A549 (cell line): Measurements from ENCODE around the gene RUNX3. TPM values are rescaled to one million over a fixed set of nuclear protein-coding genes. Genes with fewer than 3 reads are reported as not detected.

ENCODE experiments used
- ATAC-seq, 2 experiments: fragments of 200-7000 bp in 1 of 2; fragments of >200 bp in 1 of 2; cut with Nextera tagmentation in 1 of 2; cut with Tn5 transposase in 1 of 2; 3 replicates each; pipeline versions ENCODE4 v1.8.0 to v1.9.1; 2018 to 2020; ENCODE audit warnings: mild to moderate bottlenecking in 1 of 2, moderate library complexity in 1 of 2
- CTCF ChIA-PET: fragments of 300-600 bp; sonication (Branson Sonifier 250); formaldehyde crosslinking; extraction: SDS; loops from one replicate; lab custom pipeline; 2021; ENCODE audit warnings: antibody characterized with exemption, inconsistent platforms; lab: Yijun Ruan, JAX
- POLR2A ChIA-PET: fragments of 350-600 bp; formaldehyde crosslinking; extraction: SDS; loops from one replicate; lab custom pipeline; 2021; ENCODE audit warnings: antibody characterized with exemption, inconsistent platforms; lab: Yijun Ruan, JAX
- DNase-seq, 2 experiments: peaks; one replicate each; pipeline versions ENCODE4 v3.0.0 to v3.0.0-alpha.2; 2011 to 2016; ENCODE audit warnings: low read depth in 1 of 2, low spot score in 1 of 2
- FAIRE-seq: peaks from 2 replicates; lab custom pipeline; 2011; peaks lifted over from hg19 to GRCh38; lab: Jason Lieb, UNC
- H3K27ac ChIP-seq, 2 experiments: fragments of >200 bp; sonication (Bioruptor Twin); formaldehyde crosslinking; 3 replicates each; pipeline ENCODE4 v1.5.1; 2016 to 2017
- H3K4me1 ChIP-seq: fragments of >200 bp; sonication (Bioruptor Twin); formaldehyde crosslinking; 3 replicates; pipeline ENCODE4 v1.6.1; 2016
- H3K4me2 ChIP-seq: fragments of >200 bp; sonication (Bioruptor Twin); formaldehyde crosslinking; 3 replicates; pipeline ENCODE4 v1.6.1; 2016
- H3K4me3 ChIP-seq: fragments of >200 bp; sonication (Bioruptor Twin); formaldehyde crosslinking; 3 replicates; pipeline ENCODE4 v1.5.1; 2016
- H3K9me3 ChIP-seq: fragments of >200 bp; sonication (Bioruptor Twin); formaldehyde crosslinking; 3 replicates; pipeline ENCODE4 v1.6.1; 2016
- ATOH8 ChIP-seq: fragments of 250-450 bp; sonication (Bioruptor Pico); IDR thresholded peaks from 2 replicates; pipeline ENCODE4 v1.5.0; 2020; ENCODE audit warnings: low read depth, mild to moderate bottlenecking, moderate library complexity
- CBX2 ChIP-seq: fragments of 200-600 bp; sonication (generic); IDR thresholded peaks from 2 replicates; pipeline ENCODE4 v1.6.1; 2016; ENCODE audit warnings: low read depth, mild to moderate bottlenecking, borderline replicate concordance
- CTCF ChIP-seq: fragments of >200 bp; sonication (Bioruptor Twin); formaldehyde crosslinking; IDR thresholded peaks from 3 replicates; pipeline ENCODE4 v1.5.1; 2016
- E2F6 ChIP-seq: IDR thresholded peaks from 2 replicates; pipeline ENCODE4 v1.6.1; 2012; ENCODE audit warnings: low read depth, borderline replicate concordance
- EHMT2 ChIP-seq: fragments of 200-600 bp; sonication (generic); IDR thresholded peaks from 2 replicates; pipeline ENCODE4 v1.6.1; 2016; ENCODE audit warnings: antibody characterized with exemption, low read depth, mild to moderate bottlenecking, moderate library complexity
- EP300 ChIP-seq, 2 experiments: fragments of >200 bp; sonication (Bioruptor Twin); formaldehyde crosslinking; IDR thresholded peaks; 2 replicates in 1 of 2; 3 replicates in 1 of 2; pipeline ENCODE4 v1.6.1; 2016 to 2017
- HEYL ChIP-seq: fragments of 250-450 bp; sonication (Bioruptor Pico); IDR thresholded peaks from 2 replicates; pipeline ENCODE4 v1.8.0; 2021; ENCODE audit warnings: mild to moderate bottlenecking, moderate library complexity
- HOXB13 ChIP-seq: fragments of 250-450 bp; sonication (Bioruptor Pico); IDR thresholded peaks from 2 replicates; pipeline ENCODE4 v1.5.0; 2020; ENCODE audit warnings: low read depth, mild to moderate bottlenecking, moderate library complexity
- JUN ChIP-seq, 2 experiments: fragments of >200 bp; sonication (Bioruptor Twin); formaldehyde crosslinking; IDR thresholded peaks; 2 replicates in 1 of 2; 3 replicates in 1 of 2; pipeline ENCODE4 v1.6.1; 2016 to 2017
- JUNB ChIP-seq: fragments of >200 bp; sonication (Bioruptor Twin); formaldehyde crosslinking; IDR thresholded peaks from 2 replicates; pipeline ENCODE4 v1.6.1; 2016
- KDM1A ChIP-seq: fragments of 200-600 bp; sonication (generic); IDR thresholded peaks from 2 replicates; pipeline ENCODE4 v1.6.1; 2016; ENCODE audit warnings: low read depth, mild to moderate bottlenecking
- KDM5A ChIP-seq: fragments of 200-600 bp; sonication (generic); IDR thresholded peaks from 2 replicates; pipeline ENCODE4 v1.6.1; 2016; ENCODE audit warnings: antibody characterized with exemption, mild to moderate bottlenecking
- NPAS2 ChIP-seq: fragments of 250-450 bp; sonication (Bioruptor Pico); IDR thresholded peaks from 2 replicates; pipeline ENCODE4 v1.8.0; 2022; ENCODE audit warnings: mild to moderate bottlenecking, moderate library complexity, borderline replicate concordance
- NR3C1 ChIP-seq: fragments of >200 bp; sonication (Bioruptor Twin); formaldehyde crosslinking; IDR thresholded peaks from 3 replicates; pipeline ENCODE4 v1.6.1; 2017
- PBX3 ChIP-seq: IDR thresholded peaks from 2 replicates; pipeline ENCODE4 v1.6.1; 2012
- POLR2A ChIP-seq: IDR thresholded peaks from 2 replicates; pipeline ENCODE4 v1.6.1; 2012; ENCODE audit warnings: mild to moderate bottlenecking, low read length
- RCOR1 ChIP-seq: fragments of 150-350 bp; IDR thresholded peaks from 2 replicates; pipeline ENCODE4 v1.6.1; 2014; ENCODE audit warnings: antibody characterized with exemption, low read length, low read depth
- RFX5 ChIP-seq: fragments of 450-650 bp; IDR thresholded peaks from 2 replicates; pipeline ENCODE4 v1.7.1; 2014; ENCODE audit warnings: antibody characterized with exemption, mild to moderate bottlenecking, moderate library complexity
- SMC3 ChIP-seq: fragments of >200 bp; sonication (Bioruptor Twin); formaldehyde crosslinking; IDR thresholded peaks from 3 replicates; pipeline ENCODE4 v1.6.1; 2018; ENCODE audit warnings: inconsistent platforms
- ZC3H11A ChIP-seq: fragments of 450-650 bp; IDR thresholded peaks from 2 replicates; pipeline ENCODE4 v1.6.1; 2014; ENCODE audit warnings: antibody characterized with exemption, mild to moderate bottlenecking
- WGBS: methylation state at CpG from one replicate; pipeline ENCODE4 v1.1.6; 2017; ENCODE audit errors: missing lambda C conversion rate; 5-methylcytosine and 5-hydroxymethylcytosine counted together
- polyA plus RNA-seq, 4 experiments: library from polyadenylated mRNA; depleted of rRNA in 3 of 4; stranded (reverse); fragments of >200 nt; fragmentation: RNase III in 1 of 4; extraction: RNeasy Plus Mini Kit Qiagen cat#74134 plus additional on column Dnase treatment in 1 of 4; gene quantifications; 2 replicates in 3 of 4; 3 replicates in 1 of 4; pipeline ENCODE4 v1.2.3, GENCODE V29; 2011 to 2017

The RUNX3 gene
- polyA plus RNA-seq, 2 of the 4 experiments (the other 2 are of a cell fraction) = 1.4 to 4.0 TPM

GRCh38 chr1:24861821-24862727 is 68.0 kb downstream of the RUNX3 start:
- Histone ChIP-seq H3K4me2 (peak overlapping the region; percentile 69), H3K9me3 (no peaks in the 10 kb centered on the region)
- POLR2A ChIA-PET = interaction anchor here (0.6 kb wide), 1 partner anchor 325 kb away, joined by 3 read pairs; no protein-coding TSS in a partner anchor
- TF ChIP-seq CBX2 (no peak), ZC3H11A (no peak), SMC3 (0 out of 3 replicates have a peak, but pooled peaks have one; percentile 7)
- TF ChIP-seq, all 56 proteins: peak for 1
- FAIRE-seq (no peak), DNase-seq (peak in 1 of 2 experiments; percentile 28), ATAC-seq (peak; percentile 66 to 76; a peak in 5 of 6 replicates)
- Histone ChIP-seq H3K27ac (peak overlapping the region in 1 of 2 experiments; percentile 64; a peak in 3 of 6 replicates), H3K4me3 (no peak overlapping the region), H3K4me1 (peaks cover 11% of the 10 kb centered on the region; the same call in 2 of the 3 replicates)
- CTCF ChIA-PET = interaction anchor here (0.7 to 6.0 kb wide), 9 partner anchors 9 to 378 kb away, joined by 3 to 47 read pairs (median 4); no protein-coding TSS in a partner anchor
- 40% methylated on average over 23 of the region's 28 CpGs for WGBS

- CTCF ChIA-PET = interaction anchor here (1.1 to 6.0 kb wide), 3 partner anchors 12 to 48 kb away, joined by 3 to 47 read pairs (median 3); no protein-coding TSS in a partner anchor
- no peak for DNase-seq
- 73% methylated on average over 5 of the region's 15 CpGs for WGBS
These were observed 69.2 kb downstream of the RUNX3 start for GRCh38 chr1:24860841-24861240.

GRCh38 chr1:24859063-24860010 is 70.7 kb downstream of the RUNX3 start:
- no peak overlapping the region for H3K27ac ChIP-seq
- FAIRE-seq = no peak
- ChIA-PET CTCF (interaction anchor here (0.6 to 6.0 kb wide), 3 partner anchors 10 to 115 kb away, joined by 3 to 47 read pairs (median 3); no protein-coding TSS in a partner anchor), POLR2A (no interaction called here)
- H3K4me1 ChIP-seq = peaks cover 11% of the 10 kb centered on the region; the same call in 2 of the 3 replicates
- no peak for ATAC-seq
- H3K9me3 ChIP-seq = no peaks in the 10 kb centered on the region
- H3K4me3 ChIP-seq = no peak overlapping the region
- WGBS = 72% methylated on average over 9 of the region's 10 CpGs
- no peak for DNase-seq
- no peak for TF ChIP-seq RFX5
- TF ChIP-seq E2F6 = no peak
- no peak for TF ChIP-seq ZC3H11A
- TF ChIP-seq PBX3 = no peak
- TF ChIP-seq KDM5A = no peak
- TF ChIP-seq NR3C1 = no peak
- no peak for TF ChIP-seq ATOH8
- TF ChIP-seq EP300 (IDR thresholded peaks at IDR 0.05) = no peak
- TF ChIP-seq POLR2A = no peak
- TF ChIP-seq JUNB = no peak
- TF ChIP-seq CTCF = no peak
- no peak for TF ChIP-seq NPAS2 (CRISPR knock-in tag)
- no peak for TF ChIP-seq EHMT2
- no peak for TF ChIP-seq HEYL (CRISPR knock-in tag)
- no peak for TF ChIP-seq RCOR1
- no peak for TF ChIP-seq KDM1A
- no peak for TF ChIP-seq HOXB13 (CRISPR knock-in tag)
- no peak overlapping the region for H3K4me2 ChIP-seq

More at GRCh38 chr1:24860841-24861240, 69.2 kb downstream of the RUNX3 start:
- Histone ChIP-seq H3K4me2 (no peak overlapping the region), H3K4me3 (no peak overlapping the region), H3K4me1 (peaks cover 11% of the 10 kb centered on the region; the same call in 2 of the 3 replicates), H3K27ac (no peak overlapping the region), H3K9me3 (no peaks in the 10 kb centered on the region)
- POLR2A ChIA-PET = interaction anchor here (0.6 kb wide), 1 partner anchor 326 kb away, joined by 3 read pairs; no protein-coding TSS in a partner anchor
- TF ChIP-seq JUN (IDR thresholded peaks at IDR 0.05) = no peak
- no peak for FAIRE-seq
- ATAC-seq = no peak
